Glutamatergic neuron (in vitro differentiated cells): ENCODE data around the gene PCSK5. TPM values are rescaled to one million over a fixed set of nuclear protein-coding genes. Genes with fewer than 3 reads are reported as not detected.

Experiments used
- DNase-seq: peaks from one replicate; pipeline ENCODE4 v3.0.0; 2022
- H3K27ac Mint-ChIP-seq: one replicate; pipeline ENCODE4 v1.8.0; 2020; ENCODE audit warnings: mild to moderate bottlenecking, mixed read lengths, inconsistent platforms; ENCODE audit not compliant: unreplicated experiment
- H3K27me3 Mint-ChIP-seq: one replicate; pipeline ENCODE4 v1.8.0; 2020; ENCODE audit warnings: mild to moderate bottlenecking, moderate library complexity, mixed read lengths, inconsistent platforms; ENCODE audit not compliant: unreplicated experiment
- H3K36me3 Mint-ChIP-seq: one replicate; pipeline ENCODE4 v1.8.0; 2020; ENCODE audit warnings: mild to moderate bottlenecking, mixed read lengths, inconsistent platforms; ENCODE audit not compliant: unreplicated experiment
- H3K4me1 Mint-ChIP-seq: one replicate; pipeline ENCODE4 v1.8.0; 2020; ENCODE audit warnings: mild to moderate bottlenecking, low read depth, mixed read lengths, inconsistent platforms; ENCODE audit not compliant: unreplicated experiment
- H3K4me3 Mint-ChIP-seq: one replicate; pipeline ENCODE4 v1.8.0; 2020; ENCODE audit warnings: mild to moderate bottlenecking, mixed read lengths, inconsistent platforms; ENCODE audit not compliant: unreplicated experiment
- H3K9me3 Mint-ChIP-seq: one replicate; pipeline ENCODE4 v1.8.0; 2020; ENCODE audit warnings: mild to moderate bottlenecking, moderate library complexity, mixed read lengths, inconsistent platforms; ENCODE audit not compliant: unreplicated experiment
- total RNA-seq: library from RNA; stranded (reverse); fragmentation: NEBNext Ultra II Directional; extraction: Animal tissue kit (Norgen Biotek cat#: 25700); gene quantifications from one replicate; pipeline ENCODE4 v1.2.1, GENCODE V29; 2021; ENCODE audit not compliant: unreplicated experiment
- TF ChIP-seq, protein P1 (sequence below): fragments of 200-600 bp; sonication (generic); IDR thresholded peaks from one replicate; pipeline ENCODE4 v1.5.0; 2021; ENCODE audit not compliant: partially characterized antibody, unreplicated experiment

Gene PCSK5
- total RNA-seq, 1 donor from 2014 or later: 9.6 TPM

DNA sequence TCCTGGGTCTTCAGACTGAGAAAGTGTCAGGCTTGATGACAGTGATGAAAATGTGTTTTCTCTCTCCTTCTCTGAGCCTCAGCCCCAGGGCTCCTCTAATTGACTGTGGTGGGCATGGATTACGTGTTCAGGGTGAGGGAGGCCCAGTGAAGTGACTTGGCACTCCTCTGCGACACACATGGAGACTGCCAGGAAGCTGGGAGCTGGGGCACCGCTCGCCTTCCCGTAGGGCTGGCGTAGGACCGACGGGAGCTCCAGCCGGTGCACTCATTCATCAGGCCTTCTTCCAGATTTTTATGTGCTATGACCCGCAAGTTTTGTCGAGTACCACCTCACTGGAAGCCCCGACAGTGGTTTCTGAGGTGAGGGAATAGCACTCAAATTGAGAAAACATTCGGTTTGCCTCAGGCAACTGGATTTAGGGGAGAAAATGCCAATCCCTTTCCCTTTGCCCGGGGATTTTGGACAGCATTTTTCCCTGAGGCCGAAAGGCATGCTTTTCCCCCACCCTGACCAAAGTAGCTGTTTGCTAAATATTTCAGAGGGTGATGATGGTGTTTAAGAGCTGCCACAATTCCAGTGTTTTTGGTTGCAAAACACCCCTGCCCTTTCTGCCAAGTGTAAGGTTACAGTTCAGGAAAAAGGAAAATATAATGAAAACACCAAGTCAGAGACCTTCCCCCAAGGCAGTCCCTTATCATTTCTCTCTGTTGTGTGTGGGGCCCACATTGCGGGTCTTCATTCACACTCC, 83.7 kb downstream of the PCSK5 start:
- no peak overlapping the region for H3K27ac Mint-ChIP-seq
- no peaks in the 10 kb centered on the region for H3K36me3 Mint-ChIP-seq
- DNase-seq: no peak
- H3K9me3 Mint-ChIP-seq: no peaks in the 10 kb centered on the region
- H3K4me3 Mint-ChIP-seq: no peak overlapping the region
- TF ChIP-seq, protein P1, sequence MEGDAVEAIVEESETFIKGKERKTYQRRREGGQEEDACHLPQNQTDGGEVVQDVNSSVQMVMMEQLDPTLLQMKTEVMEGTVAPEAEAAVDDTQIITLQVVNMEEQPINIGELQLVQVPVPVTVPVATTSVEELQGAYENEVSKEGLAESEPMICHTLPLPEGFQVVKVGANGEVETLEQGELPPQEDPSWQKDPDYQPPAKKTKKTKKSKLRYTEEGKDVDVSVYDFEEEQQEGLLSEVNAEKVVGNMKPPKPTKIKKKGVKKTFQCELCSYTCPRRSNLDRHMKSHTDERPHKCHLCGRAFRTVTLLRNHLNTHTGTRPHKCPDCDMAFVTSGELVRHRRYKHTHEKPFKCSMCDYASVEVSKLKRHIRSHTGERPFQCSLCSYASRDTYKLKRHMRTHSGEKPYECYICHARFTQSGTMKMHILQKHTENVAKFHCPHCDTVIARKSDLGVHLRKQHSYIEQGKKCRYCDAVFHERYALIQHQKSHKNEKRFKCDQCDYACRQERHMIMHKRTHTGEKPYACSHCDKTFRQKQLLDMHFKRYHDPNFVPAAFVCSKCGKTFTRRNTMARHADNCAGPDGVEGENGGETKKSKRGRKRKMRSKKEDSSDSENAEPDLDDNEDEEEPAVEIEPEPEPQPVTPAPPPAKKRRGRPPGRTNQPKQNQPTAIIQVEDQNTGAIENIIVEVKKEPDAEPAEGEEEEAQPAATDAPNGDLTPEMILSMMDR: no peak
- H3K4me1 Mint-ChIP-seq: peaks cover 7% of the 10 kb centered on the region
- H3K27me3 Mint-ChIP-seq: peaks cover 4% of the 10 kb centered on the region

DNA sequence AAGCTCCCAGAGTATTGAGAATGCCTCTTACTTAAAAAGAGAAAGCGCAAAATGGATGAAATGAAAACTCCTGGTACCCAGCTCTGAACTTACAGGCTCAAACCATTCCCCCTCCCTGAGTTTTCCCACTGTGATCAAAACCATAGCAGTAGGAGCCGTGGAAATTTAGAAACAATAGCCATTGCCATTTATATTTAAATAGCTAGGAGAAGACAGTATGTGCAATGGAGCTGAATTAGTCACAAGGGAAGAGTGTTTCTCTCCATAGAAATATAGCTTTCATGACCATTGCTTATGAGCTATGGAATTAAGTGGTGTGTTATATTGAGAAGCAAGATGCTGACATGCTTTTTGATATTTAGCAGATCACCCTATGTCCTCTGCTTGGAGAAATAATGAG, 84.6 kb downstream of the PCSK5 start:
- Mint-ChIP-seq H3K4me1 (peaks cover 7% of the 10 kb centered on the region), H3K27me3 (peaks cover 4% of the 10 kb centered on the region), H3K36me3 (no peaks in the 10 kb centered on the region), H3K27ac (no peak overlapping the region), H3K4me3 (no peak overlapping the region), H3K9me3 (no peaks in the 10 kb centered on the region)
- TF ChIP-seq, protein P1: no peak
- DNase-seq: no peak

- Mint-ChIP-seq H3K4me3 (no peak overlapping the region), H3K27me3 (peaks cover 2% of the 10 kb centered on the region), H3K4me1 (peaks cover 7% of the 10 kb centered on the region), H3K27ac (no peak overlapping the region), H3K36me3 (no peaks in the 10 kb centered on the region), H3K9me3 (no peaks in the 10 kb centered on the region)
- no peak for DNase-seq
- TF ChIP-seq, protein P1: no peak
Observed at GRCh38 chr9:75976549-75976948, 86.1 kb downstream of the PCSK5 start.

DNA sequence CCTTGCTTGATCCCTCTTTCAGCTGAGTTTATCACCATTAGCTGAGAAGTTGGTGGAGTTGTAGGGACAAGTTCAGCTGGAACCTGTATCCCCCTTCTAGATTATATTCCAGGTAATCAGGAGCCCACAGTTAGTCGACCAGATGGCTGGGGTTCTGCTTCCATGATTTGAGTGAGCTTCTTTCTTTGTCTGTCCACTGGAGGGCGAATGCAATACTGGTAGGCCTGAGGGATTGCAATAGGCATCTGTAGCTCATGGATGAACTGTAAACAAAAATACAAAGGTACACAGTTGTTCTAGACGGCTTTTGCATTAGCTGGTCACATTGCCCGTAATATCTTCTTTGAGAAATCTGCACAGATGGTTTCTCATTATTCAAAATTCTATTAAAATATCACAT, 88.9 kb downstream of the PCSK5 start:
- no peaks in the 10 kb centered on the region for H3K27me3 Mint-ChIP-seq
- no peak overlapping the region for H3K4me3 Mint-ChIP-seq
- no peak for DNase-seq
- H3K4me1 Mint-ChIP-seq: peaks cover 7% of the 10 kb centered on the region
- H3K27ac Mint-ChIP-seq: no peak overlapping the region
- TF ChIP-seq, protein P1: peak; percentile 18
- no peaks in the 10 kb centered on the region for H3K36me3 Mint-ChIP-seq
- no peaks in the 10 kb centered on the region for H3K9me3 Mint-ChIP-seq

DNA sequence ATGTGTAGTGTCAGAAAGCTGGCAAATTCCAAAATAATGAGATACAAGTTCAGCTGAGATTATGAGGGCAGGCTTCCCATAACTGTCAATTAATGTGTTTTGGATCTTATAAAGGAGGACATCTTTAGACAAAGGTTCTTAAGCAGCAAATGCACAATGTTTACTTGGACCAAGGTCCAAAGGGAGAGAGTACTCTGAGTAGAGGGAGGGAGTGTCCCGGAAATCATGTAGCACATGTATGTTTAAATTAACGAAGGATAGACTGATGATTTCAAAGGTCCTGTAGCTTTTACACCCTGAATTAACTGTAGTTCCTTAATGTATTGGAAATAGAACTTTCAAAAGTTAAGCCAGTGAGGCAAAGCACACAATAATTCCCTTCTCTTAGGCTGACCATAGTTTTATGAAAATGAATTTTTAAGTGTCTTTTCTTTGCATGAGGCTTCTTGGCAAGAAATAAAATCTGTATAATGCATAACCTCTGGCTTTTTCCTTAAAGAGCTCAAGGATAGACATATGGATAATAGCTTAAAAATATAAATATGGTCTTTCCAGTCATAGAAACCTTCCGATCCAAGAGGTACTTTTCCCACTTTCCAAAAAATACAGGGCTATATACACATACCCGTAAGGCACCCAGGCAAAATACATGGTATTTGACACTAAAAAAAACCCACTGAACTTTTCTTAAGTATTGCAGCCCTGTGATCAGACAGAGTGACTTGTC, 93.0 kb downstream of the PCSK5 start:
- no peaks in the 10 kb centered on the region for H3K9me3 Mint-ChIP-seq
- H3K36me3 Mint-ChIP-seq: no peaks in the 10 kb centered on the region
- H3K27ac Mint-ChIP-seq: no peak overlapping the region
- no peak for DNase-seq
- TF ChIP-seq, protein P1: no peak
- no peaks in the 10 kb centered on the region for H3K4me1 Mint-ChIP-seq
- no peaks in the 10 kb centered on the region for H3K27me3 Mint-ChIP-seq
- no peak overlapping the region for H3K4me3 Mint-ChIP-seq
